Activated CD8-positive, alpha-beta T cell treated with anti-CD3 and anti-CD28 coated beads for 36 hours (primary cell): ENCODE measurements around the gene KIAA0040. TPM values are rescaled to one million over a fixed set of nuclear protein-coding genes. Genes with fewer than 3 reads are reported as not detected.

Experiments used
- ATAC-seq: fragments of 200-7000 bp; cut with Tn5 transposase; one replicate; pipeline ENCODE4 v1.10.0; 2021; ENCODE audit warnings: mild to moderate bottlenecking, moderate library complexity
- CTCF ChIA-PET: fragments of 350-600 bp; sonication (Branson Sonifier 250); formaldehyde crosslinking; loops from one replicate; lab custom pipeline; 2021; ENCODE audit warnings: antibody characterized with exemption; lab: Charles Lee
- POLR2A ChIA-PET: fragments of 350-600 bp; sonication (Branson Sonifier 250); formaldehyde crosslinking; loops from one replicate; lab custom pipeline; 2021; ENCODE audit warnings: antibody characterized with exemption; lab: Charles Lee
- DNase-seq: peaks from one replicate; pipeline ENCODE4 v3.0.0-alpha.2; 2020
- H3K27ac Mint-ChIP-seq: one replicate; pipeline ENCODE4 v1.8.0; 2021; ENCODE audit warnings: mild to moderate bottlenecking, mixed read lengths
- H3K27me3 Mint-ChIP-seq: one replicate; pipeline ENCODE4 v1.8.0; 2021; ENCODE audit warnings: mixed read lengths
- H3K36me3 Mint-ChIP-seq: one replicate; pipeline ENCODE4 v1.8.0; 2021; ENCODE audit warnings: low read depth, mixed read lengths
- H3K4me1 Mint-ChIP-seq: one replicate; pipeline ENCODE4 v1.8.0; 2021; ENCODE audit warnings: low read depth, mixed read lengths
- H3K4me3 Mint-ChIP-seq: one replicate; pipeline ENCODE4 v1.8.0; 2021; ENCODE audit warnings: mild to moderate bottlenecking, moderate library complexity, mixed read lengths
- H3K9me3 Mint-ChIP-seq: one replicate; pipeline ENCODE4 v1.8.0; 2021; ENCODE audit warnings: mixed read lengths
- intact Hi-C: fragments of 100-400 bp; cut with micrococcal nuclease; formaldehyde crosslinking; loops from one replicate; pipeline ENCODE4 v1.10.0; 2022
- total RNA-seq, 2 experiments: library from RNA; stranded (reverse); gene quantifications; one replicate each; pipeline ENCODE4 v1.2.3, GENCODE V29; 2021
- TF ChIP-seq, protein P1 (sequence below): fragments of 200-600 bp; IDR thresholded peaks from one replicate; pipeline ENCODE4 v1.8.0; 2022; ENCODE audit warnings: antibody characterized with exemption, mild to moderate bottlenecking

The KIAA0040 gene
- total RNA-seq, 2 experiments from 2014 or later: 20.8 to 21.1 TPM

DNA sequence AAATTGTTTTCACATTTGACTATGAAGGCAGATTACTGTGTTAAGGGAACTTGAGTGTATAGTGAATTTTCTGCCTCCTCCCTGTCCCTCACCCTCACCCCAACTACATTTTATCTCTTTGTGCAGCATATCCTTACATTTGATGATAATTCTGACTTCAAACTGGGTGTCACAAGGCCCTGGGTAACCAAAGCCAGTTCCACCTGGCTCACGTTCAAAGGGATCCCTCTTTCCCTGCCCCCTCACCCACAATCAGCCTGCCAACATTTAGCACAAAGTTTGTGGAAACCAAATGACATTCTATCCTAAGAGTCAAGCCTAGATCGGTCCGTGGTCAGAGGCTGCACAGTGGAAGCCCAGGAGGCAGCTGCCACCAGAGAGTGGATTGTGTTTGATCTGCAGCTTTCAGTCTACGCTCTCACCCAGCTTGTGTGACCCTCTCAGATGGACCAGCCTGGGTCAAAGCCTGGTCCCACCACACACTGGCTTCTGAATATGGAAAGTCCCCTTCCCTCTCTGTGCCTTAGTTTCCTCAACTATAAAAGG lies 10.3 kb downstream of the KIAA0040 start:
- TF ChIP-seq, protein P1, sequence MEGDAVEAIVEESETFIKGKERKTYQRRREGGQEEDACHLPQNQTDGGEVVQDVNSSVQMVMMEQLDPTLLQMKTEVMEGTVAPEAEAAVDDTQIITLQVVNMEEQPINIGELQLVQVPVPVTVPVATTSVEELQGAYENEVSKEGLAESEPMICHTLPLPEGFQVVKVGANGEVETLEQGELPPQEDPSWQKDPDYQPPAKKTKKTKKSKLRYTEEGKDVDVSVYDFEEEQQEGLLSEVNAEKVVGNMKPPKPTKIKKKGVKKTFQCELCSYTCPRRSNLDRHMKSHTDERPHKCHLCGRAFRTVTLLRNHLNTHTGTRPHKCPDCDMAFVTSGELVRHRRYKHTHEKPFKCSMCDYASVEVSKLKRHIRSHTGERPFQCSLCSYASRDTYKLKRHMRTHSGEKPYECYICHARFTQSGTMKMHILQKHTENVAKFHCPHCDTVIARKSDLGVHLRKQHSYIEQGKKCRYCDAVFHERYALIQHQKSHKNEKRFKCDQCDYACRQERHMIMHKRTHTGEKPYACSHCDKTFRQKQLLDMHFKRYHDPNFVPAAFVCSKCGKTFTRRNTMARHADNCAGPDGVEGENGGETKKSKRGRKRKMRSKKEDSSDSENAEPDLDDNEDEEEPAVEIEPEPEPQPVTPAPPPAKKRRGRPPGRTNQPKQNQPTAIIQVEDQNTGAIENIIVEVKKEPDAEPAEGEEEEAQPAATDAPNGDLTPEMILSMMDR: no peak
- Mint-ChIP-seq H3K4me1 (peaks cover 78% of the 10 kb centered on the region), H3K27ac (no peak overlapping the region), H3K36me3 (peaks cover 30% of the 10 kb centered on the region), H3K27me3 (no peaks in the 10 kb centered on the region), H3K9me3 (no peaks in the 10 kb centered on the region), H3K4me3 (no peak overlapping the region)
- ChIA-PET POLR2A (interaction anchor here (1.4 kb wide), 1 partner anchor 10 kb away, joined by 6 read pairs; no protein-coding TSS in a partner anchor), CTCF (interaction anchor here (1.3 to 3.7 kb wide), 4 partner anchors 9 to 156 kb away, joined by 3 to 14 read pairs (median 7); no protein-coding TSS in a partner anchor)
- no peak for DNase-seq
- intact Hi-C loops: no loop called here
- no peak for ATAC-seq

DNA sequence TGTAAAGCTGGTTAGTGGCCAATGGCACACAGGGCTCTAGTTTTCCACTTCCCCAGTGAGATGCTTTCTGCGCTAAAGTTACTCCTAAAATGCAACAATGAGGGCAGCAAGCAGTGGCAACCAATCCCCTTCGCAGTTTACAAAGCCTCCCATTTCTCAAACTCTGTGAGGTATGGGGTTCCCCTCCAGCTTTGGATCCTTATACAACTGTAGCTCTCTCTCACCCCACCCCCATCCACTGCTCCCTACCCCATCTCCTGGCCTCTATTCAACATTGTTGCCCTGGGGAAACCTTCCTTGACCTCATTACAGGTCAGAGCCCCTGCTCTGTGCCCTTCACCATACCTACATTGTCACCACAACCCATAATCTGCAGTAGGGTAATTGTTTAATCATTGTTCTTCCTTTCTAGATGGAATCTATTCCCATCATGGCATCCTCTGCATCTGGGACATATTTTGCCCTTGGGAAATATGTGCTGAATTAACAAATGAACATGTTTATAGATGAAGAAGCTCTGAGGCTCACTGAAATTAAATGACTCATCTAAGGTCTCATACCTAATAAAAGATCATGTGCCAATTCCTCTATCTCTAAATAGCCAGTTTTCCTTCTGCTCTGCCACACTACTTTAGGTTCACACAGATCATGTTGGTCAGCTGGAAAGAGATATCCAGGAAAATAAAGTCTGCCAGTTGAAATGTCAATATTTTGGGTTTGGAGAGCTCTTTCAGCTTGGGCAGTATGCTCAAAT lies 12.6 kb downstream of the KIAA0040 start:
- Mint-ChIP-seq H3K27ac (no peak overlapping the region), H3K4me3 (no peak overlapping the region), H3K36me3 (peaks cover 25% of the 10 kb centered on the region), H3K9me3 (no peaks in the 10 kb centered on the region), H3K4me1 (peaks cover 57% of the 10 kb centered on the region), H3K27me3 (no peaks in the 10 kb centered on the region)
- intact Hi-C loops: loop anchor here (10.0 kb wide), 1 partner anchor 65 kb away; no protein-coding TSS in a partner anchor
- POLR2A ChIA-PET: no interaction called here
- ATAC-seq (no peak), DNase-seq (no peak)
- TF ChIP-seq, protein P1: no peak
- CTCF ChIA-PET: interaction anchor here (0.8 to 2.5 kb wide), 8 partner anchors 12 to 139 kb away, joined by 3 to 8 read pairs (median 4); partner anchors contain the start of gene KIAA0040

DNA sequence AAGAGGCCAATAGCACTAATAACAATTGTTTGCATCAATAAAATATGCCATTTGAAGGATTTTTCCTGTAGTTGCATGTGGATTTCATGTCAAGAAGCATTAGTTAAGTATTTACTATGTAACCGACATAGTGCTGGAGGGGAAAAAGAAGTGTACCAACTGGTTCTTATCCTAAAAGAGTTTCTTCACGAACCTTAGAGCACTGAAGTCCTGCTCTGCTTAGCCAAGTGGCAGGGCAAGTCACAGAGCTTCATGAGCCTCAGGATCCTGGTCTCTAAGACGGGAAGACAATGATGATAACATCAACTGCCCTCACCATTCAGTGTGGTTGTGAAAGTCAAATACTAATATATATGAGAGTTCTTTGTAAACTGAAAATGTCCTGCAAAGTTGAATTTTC lies 14.1 kb downstream of the KIAA0040 start:
- H3K36me3 Mint-ChIP-seq: peaks cover 28% of the 10 kb centered on the region

DNA sequence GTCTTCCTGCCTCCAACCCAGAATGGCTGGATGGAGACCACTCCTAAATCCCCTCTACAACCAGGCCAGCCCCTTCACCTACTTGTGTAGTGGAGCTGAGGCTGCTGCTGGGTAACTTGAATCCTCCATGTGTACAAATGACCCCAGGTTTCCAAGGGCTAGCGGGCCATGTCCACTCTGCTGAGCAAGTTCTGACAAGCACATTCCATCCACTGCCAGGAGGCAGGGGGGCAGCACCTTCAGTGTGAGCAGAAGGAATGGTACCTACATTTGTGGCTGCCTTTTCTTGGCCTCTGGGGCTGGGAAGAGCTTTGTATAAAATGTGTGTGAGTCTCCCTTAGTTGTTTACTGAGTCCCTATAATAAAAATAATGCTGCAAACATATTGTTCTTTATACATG lies 14.5 kb downstream of the KIAA0040 start:
- DNase-seq (no peak), ATAC-seq (no peak)
- ChIA-PET CTCF (interaction anchor here (1.0 kb wide), 1 partner anchor 45 kb away, joined by 3 read pairs; no protein-coding TSS in a partner anchor), POLR2A (no interaction called here)
- Mint-ChIP-seq H3K36me3 (peaks cover 26% of the 10 kb centered on the region), H3K4me3 (no peak overlapping the region), H3K27ac (no peak overlapping the region), H3K9me3 (no peaks in the 10 kb centered on the region), H3K27me3 (no peaks in the 10 kb centered on the region), H3K4me1 (peaks cover 49% of the 10 kb centered on the region)
- intact Hi-C loops: loop anchor here (10.0 kb wide), 1 partner anchor 67 kb away; no protein-coding TSS in a partner anchor
- TF ChIP-seq, protein P1: no peak

More for the DNA sequence above, 14.1 kb downstream of the KIAA0040 start:
- TF ChIP-seq, protein P1: no peak
- intact Hi-C loops: loop anchor here (10.0 kb wide), 1 partner anchor 66 kb away; no protein-coding TSS in a partner anchor
- no peak for DNase-seq
- ATAC-seq: no peak
- H3K27ac Mint-ChIP-seq: no peak overlapping the region
- H3K4me1 Mint-ChIP-seq: peaks cover 53% of the 10 kb centered on the region
- no peaks in the 10 kb centered on the region for H3K9me3 Mint-ChIP-seq
- no peaks in the 10 kb centered on the region for H3K27me3 Mint-ChIP-seq
- H3K4me3 Mint-ChIP-seq: no peak overlapping the region
- POLR2A ChIA-PET: no interaction called here
- CTCF ChIA-PET: interaction anchor here (0.8 kb wide), 1 partner anchor 9 kb away, joined by 3 read pairs; no protein-coding TSS in a partner anchor
